ENCODE results near the gene PEF1.

DNA sequence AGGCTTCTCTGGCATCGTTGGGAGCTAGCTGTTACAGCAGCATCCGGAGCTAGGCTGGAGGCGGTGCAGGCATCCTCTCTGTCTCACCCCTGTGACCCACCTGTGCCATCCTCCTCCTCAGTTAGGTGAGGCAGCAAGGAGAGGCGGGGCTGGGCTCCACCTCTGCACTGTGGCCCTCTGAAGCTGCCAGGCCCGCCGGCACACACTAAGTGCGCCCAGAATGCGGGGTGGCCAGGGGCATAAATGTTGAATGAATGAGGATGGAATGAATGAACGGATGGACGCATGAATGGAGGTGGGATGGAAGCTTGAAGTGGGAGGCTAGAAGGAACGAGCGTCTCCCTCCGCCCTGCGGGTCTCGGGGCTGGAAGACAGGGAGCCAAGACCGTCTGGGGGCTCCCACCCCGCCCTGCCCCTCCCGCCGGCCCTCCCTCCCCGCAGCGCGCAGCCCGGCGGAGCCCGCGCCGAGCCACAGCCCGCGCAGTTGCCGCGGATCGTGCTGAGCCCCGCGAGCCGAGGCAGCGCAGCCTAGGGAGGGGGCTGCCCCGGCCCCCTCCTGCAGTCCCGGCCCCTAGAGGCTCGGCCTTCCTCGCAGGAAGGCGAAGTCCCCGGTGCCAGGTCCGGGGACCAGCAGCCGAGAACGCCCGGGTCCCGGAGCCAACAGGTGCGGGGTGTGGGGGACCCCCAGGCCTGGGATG is 27.3 kb downstream of the PEF1 start, which contains the start of gene HCRTR1:
- TF ChIP-seq, protein P1, sequence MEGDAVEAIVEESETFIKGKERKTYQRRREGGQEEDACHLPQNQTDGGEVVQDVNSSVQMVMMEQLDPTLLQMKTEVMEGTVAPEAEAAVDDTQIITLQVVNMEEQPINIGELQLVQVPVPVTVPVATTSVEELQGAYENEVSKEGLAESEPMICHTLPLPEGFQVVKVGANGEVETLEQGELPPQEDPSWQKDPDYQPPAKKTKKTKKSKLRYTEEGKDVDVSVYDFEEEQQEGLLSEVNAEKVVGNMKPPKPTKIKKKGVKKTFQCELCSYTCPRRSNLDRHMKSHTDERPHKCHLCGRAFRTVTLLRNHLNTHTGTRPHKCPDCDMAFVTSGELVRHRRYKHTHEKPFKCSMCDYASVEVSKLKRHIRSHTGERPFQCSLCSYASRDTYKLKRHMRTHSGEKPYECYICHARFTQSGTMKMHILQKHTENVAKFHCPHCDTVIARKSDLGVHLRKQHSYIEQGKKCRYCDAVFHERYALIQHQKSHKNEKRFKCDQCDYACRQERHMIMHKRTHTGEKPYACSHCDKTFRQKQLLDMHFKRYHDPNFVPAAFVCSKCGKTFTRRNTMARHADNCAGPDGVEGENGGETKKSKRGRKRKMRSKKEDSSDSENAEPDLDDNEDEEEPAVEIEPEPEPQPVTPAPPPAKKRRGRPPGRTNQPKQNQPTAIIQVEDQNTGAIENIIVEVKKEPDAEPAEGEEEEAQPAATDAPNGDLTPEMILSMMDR (IDR thresholded peaks at IDR 0.05; ENCODE audit: poor library complexity) = no peak
- no peak for TF ChIP-seq EZH2 (IDR thresholded peaks at IDR 0.05; ENCODE audit: borderline replicate concordance)
